ENCODE data around the gene MLC1. TPM values are rescaled to one million over a fixed set of nuclear protein-coding genes. Genes with fewer than 3 reads are reported as not detected.

Gene MLC1
- total and polyA plus RNA-seq, 2 of the 4 experiments (the other 2 are of a cell fraction) = 0.10 TPM; not detected in 1

DNA sequence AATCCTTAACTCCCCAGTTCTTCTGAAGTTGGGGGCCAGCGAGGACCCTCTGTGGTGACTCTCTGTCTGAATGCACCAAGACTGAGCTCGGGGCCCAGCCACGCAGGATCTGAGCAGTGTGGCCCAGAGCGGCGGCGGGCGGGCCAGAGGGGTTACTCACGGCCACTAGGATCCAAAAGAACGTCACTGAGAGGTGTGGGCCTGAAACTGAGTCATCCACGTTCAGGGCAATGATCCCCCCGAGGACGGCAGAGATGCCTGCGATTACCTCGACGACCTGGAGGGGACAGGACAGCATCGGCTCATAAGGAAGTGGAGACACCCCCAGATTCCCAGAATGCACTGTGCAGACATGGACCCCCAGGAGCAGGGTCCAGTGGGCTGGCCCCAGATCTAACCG is 11.2 kb downstream of the MLC1 start (continued):
- TF ChIP-seq, protein P1, sequence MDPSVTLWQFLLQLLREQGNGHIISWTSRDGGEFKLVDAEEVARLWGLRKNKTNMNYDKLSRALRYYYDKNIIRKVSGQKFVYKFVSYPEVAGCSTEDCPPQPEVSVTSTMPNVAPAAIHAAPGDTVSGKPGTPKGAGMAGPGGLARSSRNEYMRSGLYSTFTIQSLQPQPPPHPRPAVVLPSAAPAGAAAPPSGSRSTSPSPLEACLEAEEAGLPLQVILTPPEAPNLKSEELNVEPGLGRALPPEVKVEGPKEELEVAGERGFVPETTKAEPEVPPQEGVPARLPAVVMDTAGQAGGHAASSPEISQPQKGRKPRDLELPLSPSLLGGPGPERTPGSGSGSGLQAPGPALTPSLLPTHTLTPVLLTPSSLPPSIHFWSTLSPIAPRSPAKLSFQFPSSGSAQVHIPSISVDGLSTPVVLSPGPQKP (IDR thresholded peaks at IDR 0.05; ENCODE audit: borderline replicate concordance, low read depth, low read length) = no peak
- no peak for TF ChIP-seq CHD1 (IDR thresholded peaks at IDR 0.05; ENCODE audit: low read depth, low read length)

DNA sequence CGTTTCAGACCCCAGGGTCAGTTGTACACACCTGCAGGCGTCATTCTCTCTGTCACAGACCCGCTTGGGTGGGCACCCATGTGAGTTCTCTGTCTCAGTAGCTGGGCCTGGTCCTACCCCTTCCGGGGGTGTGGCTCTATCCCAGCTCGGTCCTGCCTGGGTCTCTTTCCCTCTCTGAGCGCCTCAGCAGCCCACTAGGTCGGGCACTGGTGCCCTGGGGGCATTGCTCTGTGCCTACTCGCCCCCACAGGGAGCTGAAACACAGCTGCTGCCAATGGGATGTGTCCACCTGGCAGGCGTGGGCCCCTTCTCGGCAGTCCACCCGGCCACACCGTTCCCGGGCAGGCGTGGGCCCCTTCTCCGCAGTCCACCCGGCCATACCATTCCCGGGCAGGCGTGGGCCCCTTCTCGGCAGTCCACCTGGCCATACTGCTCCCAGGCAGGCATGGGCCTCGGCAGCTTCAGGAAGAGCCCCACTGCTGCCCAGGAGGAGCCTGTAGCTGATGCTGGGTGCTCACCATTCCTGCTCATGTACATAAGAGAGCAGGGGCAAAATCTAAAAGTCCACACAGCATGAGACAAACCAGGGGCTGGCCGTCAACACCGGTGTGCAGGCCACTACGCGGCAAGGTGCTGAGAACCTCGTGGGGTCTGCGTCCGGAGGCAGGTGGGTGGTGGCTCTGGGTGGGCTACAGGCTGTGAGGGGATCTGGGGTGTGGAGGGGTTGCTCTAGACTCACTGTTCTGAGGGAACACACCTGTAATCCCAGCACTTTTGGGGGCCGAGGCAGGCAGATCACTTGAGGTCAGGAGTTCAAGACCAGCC is 12.3 kb downstream of the MLC1 start:
- no peak overlapping the region for H3K23ac ChIP-seq (ENCODE audit: low read depth, low read length)
- BruUV-seq (replicated peaks) = no TSS peak
- POLR2A ChIA-PET (ENCODE audit: unreplicated experiment) = no interaction called here
- H3K14ac ChIP-seq (replicated peaks; ENCODE audit: low read depth, low read length) = no peak overlapping the region
- H3K79me1 ChIP-seq (ENCODE audit: low read depth in 1 of 2, low read length in 2 of 2) = no peaks in the 10 kb centered on the region
- H3K4ac ChIP-seq (ENCODE audit: low read depth, low read length) = no peak overlapping the region
- H2AFZ ChIP-seq (replicated peaks; ENCODE audit: low read length, poor library complexity) = no peak overlapping the region
- no peak overlapping the region for H4K5ac ChIP-seq (ENCODE audit: low read depth, low read length)
- no peaks in the 10 kb centered on the region for H3K9me1 ChIP-seq (ENCODE audit: insufficient read depth, low read length)
- H2BK5ac ChIP-seq (ENCODE audit: low read depth, low read length, poor library complexity, severe bottlenecking) = no peak overlapping the region
- WGBS, 2 experiments (ENCODE audit: extremely low coverage in 2 of 2, insufficient read length in 1 of 2) = 89% methylated on average over 9 of the region's 28 CpGs; no CpG with 5 or more reads in 1 of the 2 experiments
- H3K27ac ChIP-seq (ENCODE audit: insufficient read depth, low read length) = no peak overlapping the region
- no peaks in the 10 kb centered on the region for H3K36me3 ChIP-seq (ENCODE audit: control insufficient read depth, insufficient read depth, low read length)
- no peak overlapping the region for H3K56ac ChIP-seq (ENCODE audit: extremely low read depth, insufficient read depth, low read length)
- no peaks in the 10 kb centered on the region for H3K4me1 ChIP-seq (ENCODE audit: control insufficient read depth, insufficient read depth, low read length)
- H4K20me1 ChIP-seq (ENCODE audit: insufficient read depth, low read length) = no peaks in the 10 kb centered on the region
- H3K4me2 ChIP-seq (ENCODE audit: low read depth, low read length) = no peak overlapping the region
- H2AK5ac ChIP-seq (ENCODE audit: low read depth, low read length) = no peak overlapping the region
- intact Hi-C loops (cut with micrococcal nuclease) (no loop called here), in situ Hi-C loops (cut with MboI; ENCODE audit: low sequenced_read_pairs) (no loop called here), dilution Hi-C loops (cut with HindIII; ENCODE audit: low sequenced_read_pairs, unreplicated experiment) (no loop called here)
- no peak overlapping the region for H3K9ac ChIP-seq (ENCODE audit: low read depth, low read length)
- H4K8ac ChIP-seq (ENCODE audit: low read depth in 2 of 2, low read length in 2 of 2) = no peak overlapping the region
- no peak overlapping the region for H2BK20ac ChIP-seq (ENCODE audit: low read depth, low read length)
- ATAC-seq (ENCODE audit: low read depth) = no peak
- no peak overlapping the region for H2BK15ac ChIP-seq (ENCODE audit: low read depth, low read length)
- H3K4me3 ChIP-seq (ENCODE audit: insufficient read depth, low read depth, low read length) = no peak overlapping the region
- DNase-seq = no peak
- no peak overlapping the region for H2BK120ac ChIP-seq (ENCODE audit: low read depth, low read length)
- H2AK9ac ChIP-seq (replicated peaks; ENCODE audit: low read depth, low read length, poor library complexity) = no peak overlapping the region
- no peak overlapping the region for H3K18ac ChIP-seq (ENCODE audit: low read depth, low read length)
- peaks cover 3% of the 10 kb centered on the region; the same call in 1 of the 2 replicates for H3K27me3 ChIP-seq (ENCODE audit: control insufficient read depth, insufficient read depth, low read length)
- CTCF ChIA-PET = interaction anchor here (1.0 kb wide), 1 partner anchor 10 kb away, joined by 3 read pairs; no protein-coding TSS in a partner anchor
- TF ChIP-seq FOS (IDR thresholded peaks at IDR 0.05; ENCODE audit: low read depth, low read length) = no peak
- no peak for TF ChIP-seq SMC3 (IDR thresholded peaks at IDR 0.05; ENCODE audit: low read depth, low read length)
- TF ChIP-seq RAD21 (IDR thresholded peaks at IDR 0.05; ENCODE audit: low read length) = no peak
- TF ChIP-seq BHLHE40 (IDR thresholded peaks at IDR 0.05; ENCODE audit: low read depth, low read length) = no peak
- TF ChIP-seq POLR2A (IDR thresholded peaks at IDR 0.05; ENCODE audit: low read depth, low read length) = no peak
- no peak overlapping the region for H4K91ac ChIP-seq (ENCODE audit: insufficient read depth, low read depth, low read length)
- H3K9me3 ChIP-seq (ENCODE audit: control insufficient read depth, insufficient read depth, low read length) = no peaks in the 10 kb centered on the region
